ENCODE results near the gene TRPC1.

Gene TRPC1

DNA sequence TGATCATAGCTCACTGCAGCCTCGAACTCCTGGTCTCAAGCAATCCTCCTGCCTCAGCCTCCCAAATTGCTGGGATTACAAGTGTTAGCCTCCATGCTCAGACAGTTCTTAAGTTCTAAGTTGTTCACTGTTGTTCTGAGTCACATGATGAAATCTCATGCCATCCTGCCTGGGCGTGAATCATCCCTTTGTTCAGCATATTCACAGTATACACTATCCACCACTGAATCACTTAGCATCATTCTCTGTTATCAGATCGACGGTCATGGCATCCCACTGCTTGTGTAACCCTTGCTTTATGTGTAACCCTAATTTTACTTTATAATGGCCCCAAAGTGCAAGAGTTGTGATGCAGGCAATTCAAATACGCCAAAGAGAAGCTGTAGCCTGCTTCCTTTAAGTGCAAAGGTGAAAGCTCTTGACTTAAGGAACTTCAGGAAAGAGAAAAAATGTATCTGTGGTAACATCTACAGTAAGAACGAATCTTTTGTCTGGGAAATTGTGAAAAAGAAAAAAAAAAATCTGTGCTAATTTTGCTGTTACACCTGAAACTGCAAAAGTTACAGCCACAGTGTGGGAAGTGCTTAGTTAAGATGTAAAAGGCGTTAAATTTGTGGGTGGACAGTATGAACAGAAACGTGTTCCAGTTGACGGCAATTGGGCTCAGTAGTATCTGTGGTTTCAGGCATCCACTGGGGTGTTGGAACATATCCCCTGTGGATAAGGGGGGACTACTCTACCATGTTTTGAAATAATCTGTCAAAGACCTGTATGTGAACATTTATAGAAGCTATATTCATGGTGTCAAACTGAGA lies 84.5 kb downstream of the TRPC1 start:
- H3K4me3 ChIP-seq = no peak overlapping the region
- TF ChIP-seq, protein P1, sequence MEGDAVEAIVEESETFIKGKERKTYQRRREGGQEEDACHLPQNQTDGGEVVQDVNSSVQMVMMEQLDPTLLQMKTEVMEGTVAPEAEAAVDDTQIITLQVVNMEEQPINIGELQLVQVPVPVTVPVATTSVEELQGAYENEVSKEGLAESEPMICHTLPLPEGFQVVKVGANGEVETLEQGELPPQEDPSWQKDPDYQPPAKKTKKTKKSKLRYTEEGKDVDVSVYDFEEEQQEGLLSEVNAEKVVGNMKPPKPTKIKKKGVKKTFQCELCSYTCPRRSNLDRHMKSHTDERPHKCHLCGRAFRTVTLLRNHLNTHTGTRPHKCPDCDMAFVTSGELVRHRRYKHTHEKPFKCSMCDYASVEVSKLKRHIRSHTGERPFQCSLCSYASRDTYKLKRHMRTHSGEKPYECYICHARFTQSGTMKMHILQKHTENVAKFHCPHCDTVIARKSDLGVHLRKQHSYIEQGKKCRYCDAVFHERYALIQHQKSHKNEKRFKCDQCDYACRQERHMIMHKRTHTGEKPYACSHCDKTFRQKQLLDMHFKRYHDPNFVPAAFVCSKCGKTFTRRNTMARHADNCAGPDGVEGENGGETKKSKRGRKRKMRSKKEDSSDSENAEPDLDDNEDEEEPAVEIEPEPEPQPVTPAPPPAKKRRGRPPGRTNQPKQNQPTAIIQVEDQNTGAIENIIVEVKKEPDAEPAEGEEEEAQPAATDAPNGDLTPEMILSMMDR (IDR thresholded peaks at IDR 0.05) = no peak
- DNase-seq (ENCODE audit: low spot score) = no peak

DNA sequence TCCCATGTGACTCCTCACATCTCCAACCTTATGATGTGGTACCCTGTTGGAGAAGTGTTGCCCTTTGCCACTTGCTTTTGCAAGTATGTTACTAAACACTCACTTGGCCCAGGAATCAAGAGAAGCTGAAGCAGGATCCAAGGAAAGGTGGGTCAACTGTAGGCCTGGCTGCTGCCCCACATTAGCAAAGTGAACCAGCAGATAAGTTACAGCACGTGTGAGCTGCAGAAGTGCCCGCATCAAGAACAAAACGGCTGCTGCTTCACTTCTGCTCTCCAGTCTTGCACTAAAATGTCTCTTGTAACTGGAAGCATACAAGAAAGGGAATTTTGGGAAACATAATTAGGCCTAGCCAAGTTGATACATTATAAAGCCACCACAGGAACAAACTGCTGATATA lies 85.4 kb downstream of the TRPC1 start:
- no peak for DNase-seq (ENCODE audit: low spot score)
- Histone ChIP-seq H3K4me3 (no peak overlapping the region), H3K27ac (no peak overlapping the region)
- TF ChIP-seq, protein P1 (IDR thresholded peaks at IDR 0.05) = no peak

More for the DNA sequence above, 84.5 kb downstream of the TRPC1 start:
- no peak overlapping the region for H3K27ac ChIP-seq

DNA sequence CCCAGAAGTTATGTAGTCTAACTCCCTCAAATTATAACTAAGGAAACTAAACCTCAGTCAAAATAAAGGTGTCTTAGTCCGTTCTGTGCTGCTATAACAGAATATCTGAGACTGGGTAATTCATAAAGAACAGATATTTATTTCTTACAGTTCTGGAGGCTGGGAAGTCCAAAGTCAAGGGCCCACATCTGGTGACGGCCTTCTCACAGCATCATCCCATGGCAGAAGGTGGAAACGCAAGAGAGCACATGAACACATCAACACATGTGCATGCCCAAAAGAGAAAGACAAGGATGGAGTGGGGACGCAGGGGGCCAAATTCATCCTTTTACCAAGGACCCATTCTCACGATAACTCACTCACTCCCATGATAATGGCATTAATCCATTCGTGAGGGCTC lies 92.0 kb downstream of the TRPC1 start:
- Histone ChIP-seq H3K4me3 (no peak overlapping the region), H3K27ac (no peak overlapping the region)
- DNase-seq (ENCODE audit: low spot score) = no peak
- TF ChIP-seq, protein P1 (IDR thresholded peaks at IDR 0.05) = no peak

DNA sequence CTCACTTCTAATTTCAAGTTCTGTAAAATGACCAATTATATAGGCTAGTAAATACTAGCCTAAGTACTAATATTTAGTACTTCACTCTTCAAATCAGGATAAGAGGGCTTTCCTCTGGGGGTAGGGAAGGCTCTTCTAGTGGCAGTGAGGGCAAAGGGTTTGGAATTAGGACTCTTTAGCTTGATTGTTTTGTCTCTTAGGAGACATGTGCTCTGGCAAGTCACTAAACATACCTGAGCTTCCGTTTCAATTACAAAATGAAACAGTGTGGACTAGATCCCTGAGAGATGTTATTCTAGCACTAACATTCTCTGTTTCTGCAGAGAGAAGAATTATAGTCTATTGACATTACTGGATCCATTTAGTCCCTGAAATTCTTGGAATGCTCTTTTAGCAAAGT lies 93.5 kb downstream of the TRPC1 start:
- no peak for DNase-seq (ENCODE audit: low spot score)
- TF ChIP-seq, protein P1 (IDR thresholded peaks at IDR 0.05) = no peak
- Histone ChIP-seq H3K27ac (no peak overlapping the region), H3K4me3 (no peak overlapping the region)

DNA sequence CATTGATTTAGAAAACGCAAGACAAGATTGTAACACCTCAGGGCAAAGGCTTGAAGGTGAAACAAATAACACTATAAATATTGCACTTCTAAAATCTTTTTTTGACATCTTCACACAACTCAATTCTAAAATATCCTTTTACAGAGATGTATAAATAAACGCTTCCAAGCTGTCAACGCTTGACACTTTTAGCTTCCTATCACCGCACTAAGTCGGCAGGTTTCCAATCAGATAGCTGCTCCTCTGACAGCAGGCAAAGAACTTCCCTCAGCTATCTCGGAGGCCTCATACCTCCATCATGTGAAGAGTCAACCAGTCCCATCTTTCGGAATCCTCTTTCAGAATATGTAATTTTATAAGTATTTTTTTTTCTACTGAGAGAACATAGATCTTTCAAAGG lies 94.1 kb downstream of the TRPC1 start:
- no peak for DNase-seq (ENCODE audit: low spot score)
- TF ChIP-seq, protein P1 (IDR thresholded peaks at IDR 0.05) = no peak
- H3K4me3 ChIP-seq = no peak overlapping the region
- no peak overlapping the region for H3K27ac ChIP-seq

DNA sequence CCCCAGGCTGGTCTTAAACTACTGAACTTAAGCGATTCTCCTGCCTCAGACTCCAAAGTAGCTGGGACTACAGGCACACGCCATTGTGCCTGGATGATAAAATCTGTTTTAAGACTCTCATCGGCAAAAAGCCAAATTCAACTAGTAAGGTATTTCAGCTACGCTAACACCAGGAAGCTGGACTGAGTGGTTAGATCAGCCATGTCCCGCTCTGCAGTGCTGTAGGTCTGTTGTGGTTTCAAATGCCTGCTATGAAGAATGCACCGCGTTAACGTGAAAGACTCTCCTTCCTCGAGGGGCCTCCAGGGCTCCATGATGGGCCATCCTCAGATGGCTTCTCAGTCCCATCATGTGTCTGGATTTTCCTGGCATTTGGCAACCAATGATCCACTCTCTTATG lies 94.8 kb downstream of the TRPC1 start:
- DNase-seq (ENCODE audit: low spot score) = no peak
- Histone ChIP-seq H3K27ac (no peak overlapping the region), H3K4me3 (no peak overlapping the region)
- TF ChIP-seq, protein P1 (IDR thresholded peaks at IDR 0.05) = no peak

DNA sequence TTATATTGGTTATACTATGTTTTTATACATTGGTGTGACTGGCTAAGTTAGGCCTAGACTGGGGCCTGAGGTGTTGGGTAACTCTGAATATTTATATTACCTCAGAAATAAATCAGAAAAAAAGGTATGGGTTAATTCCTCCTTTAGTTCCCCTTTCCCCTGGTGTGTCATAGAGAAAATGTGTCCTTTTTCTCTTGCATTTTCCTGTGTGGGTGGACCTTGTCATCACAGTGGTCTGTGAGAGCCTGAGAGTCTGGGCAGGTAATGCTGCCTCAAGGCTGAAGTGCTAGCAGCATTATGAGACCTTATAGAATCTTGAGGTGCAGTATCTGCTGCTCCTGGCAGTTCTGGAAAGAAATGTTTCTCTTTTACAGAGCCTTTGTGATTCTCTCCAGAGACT lies 95.3 kb downstream of the TRPC1 start:
- TF ChIP-seq, protein P1 (IDR thresholded peaks at IDR 0.05) = no peak
- H3K4me3 ChIP-seq = no peak overlapping the region
- no peak for DNase-seq (ENCODE audit: low spot score)
- no peak overlapping the region for H3K27ac ChIP-seq

Measured in coronary artery (tissue), 2 donors.